Osteocyte (in vitro differentiated cells): Measurements from ENCODE around the gene TTBK1. TPM values are rescaled to one million over a fixed set of nuclear protein-coding genes. Genes with fewer than 3 reads are reported as not detected.

Experiments used
- DNase-seq: peaks from one replicate; pipeline ENCODE4 v3.0.0; 2021; ENCODE audit warnings: mixed read lengths; ENCODE audit not compliant: unreplicated experiment; ENCODE audit errors: extremely low spot score
- H3K27ac Mint-ChIP-seq: one replicate; pipeline ENCODE4 v1.8.0; 2021; ENCODE audit warnings: mild to moderate bottlenecking, mixed read lengths; ENCODE audit not compliant: unreplicated experiment
- H3K27me3 Mint-ChIP-seq: one replicate; pipeline ENCODE4 v1.8.0; 2021; ENCODE audit warnings: mixed read lengths; ENCODE audit not compliant: unreplicated experiment
- H3K36me3 Mint-ChIP-seq: one replicate; pipeline ENCODE4 v1.8.0; 2021; ENCODE audit warnings: mixed read lengths; ENCODE audit not compliant: unreplicated experiment
- H3K4me1 Mint-ChIP-seq: one replicate; pipeline ENCODE4 v1.8.0; 2021; ENCODE audit warnings: mixed read lengths; ENCODE audit not compliant: unreplicated experiment
- H3K4me3 Mint-ChIP-seq: one replicate; pipeline ENCODE4 v1.8.0; 2021; ENCODE audit warnings: mild to moderate bottlenecking, moderate library complexity, mixed read lengths; ENCODE audit not compliant: unreplicated experiment
- H3K9me3 Mint-ChIP-seq: one replicate; pipeline ENCODE4 v1.8.0; 2021; ENCODE audit warnings: mixed read lengths; ENCODE audit not compliant: unreplicated experiment
- total RNA-seq: library from RNA; stranded (reverse); gene quantifications from 2 replicates; pipeline ENCODE4 v1.2.1, GENCODE V29; 2021
- TF ChIP-seq, protein P1 (sequence below): fragments of 200-600 bp; sonication (generic); IDR thresholded peaks from 2 replicates; pipeline ENCODE4 v1.5.0; 2021; ENCODE audit warnings: antibody characterized with exemption, mild to moderate bottlenecking, moderate library complexity

Gene TTBK1
- total RNA-seq, 1 donor from 2014 or later = 0.08 TPM

DNA sequence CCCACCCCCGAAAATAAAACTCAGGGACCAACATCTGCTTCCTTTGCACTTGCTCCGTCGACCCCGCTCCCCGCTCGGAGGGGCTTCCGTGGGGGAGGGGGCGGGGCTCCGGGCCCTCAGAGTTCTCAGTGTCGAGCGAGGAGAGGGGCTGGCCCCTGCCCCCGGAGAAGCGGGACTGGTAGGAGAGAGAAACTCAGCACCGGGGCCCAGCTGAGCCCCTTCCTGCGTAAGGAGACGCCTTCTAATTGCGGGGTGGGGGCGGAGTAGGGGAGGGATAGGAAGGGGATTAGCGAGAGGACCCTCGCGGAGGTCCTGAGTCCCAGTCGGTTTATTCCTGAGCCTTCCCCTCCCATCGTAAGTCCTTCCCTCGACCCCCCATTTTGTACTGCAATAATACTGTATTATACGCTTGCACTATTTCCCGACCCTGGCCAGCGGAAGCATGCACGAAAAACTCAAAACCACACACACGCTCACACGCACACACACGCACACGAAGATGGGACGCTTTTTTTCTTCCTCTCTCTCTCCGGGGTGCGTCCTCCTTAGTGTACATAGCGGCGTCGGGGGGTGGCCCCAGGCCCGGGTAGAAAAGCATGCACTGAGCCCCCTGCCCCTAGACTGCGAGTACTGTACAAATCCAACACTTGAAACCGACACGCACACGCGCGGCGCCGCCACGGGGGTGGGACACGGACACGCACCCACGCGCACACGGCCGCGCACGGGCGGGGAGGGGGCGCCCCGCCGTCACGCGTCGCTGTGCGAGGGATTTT is 32.7 kb downstream of the TTBK1 start:
- Mint-ChIP-seq H3K4me1 (peaks cover 13% of the 10 kb centered on the region), H3K4me3 (peak overlapping the region; percentile 29), H3K27me3 (peaks cover 25% of the 10 kb centered on the region), H3K9me3 (no peaks in the 10 kb centered on the region), H3K27ac (no peak overlapping the region), H3K36me3 (no peaks in the 10 kb centered on the region)
- TF ChIP-seq, protein P1, sequence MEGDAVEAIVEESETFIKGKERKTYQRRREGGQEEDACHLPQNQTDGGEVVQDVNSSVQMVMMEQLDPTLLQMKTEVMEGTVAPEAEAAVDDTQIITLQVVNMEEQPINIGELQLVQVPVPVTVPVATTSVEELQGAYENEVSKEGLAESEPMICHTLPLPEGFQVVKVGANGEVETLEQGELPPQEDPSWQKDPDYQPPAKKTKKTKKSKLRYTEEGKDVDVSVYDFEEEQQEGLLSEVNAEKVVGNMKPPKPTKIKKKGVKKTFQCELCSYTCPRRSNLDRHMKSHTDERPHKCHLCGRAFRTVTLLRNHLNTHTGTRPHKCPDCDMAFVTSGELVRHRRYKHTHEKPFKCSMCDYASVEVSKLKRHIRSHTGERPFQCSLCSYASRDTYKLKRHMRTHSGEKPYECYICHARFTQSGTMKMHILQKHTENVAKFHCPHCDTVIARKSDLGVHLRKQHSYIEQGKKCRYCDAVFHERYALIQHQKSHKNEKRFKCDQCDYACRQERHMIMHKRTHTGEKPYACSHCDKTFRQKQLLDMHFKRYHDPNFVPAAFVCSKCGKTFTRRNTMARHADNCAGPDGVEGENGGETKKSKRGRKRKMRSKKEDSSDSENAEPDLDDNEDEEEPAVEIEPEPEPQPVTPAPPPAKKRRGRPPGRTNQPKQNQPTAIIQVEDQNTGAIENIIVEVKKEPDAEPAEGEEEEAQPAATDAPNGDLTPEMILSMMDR = no peak
- DNase-seq = no peak

DNA sequence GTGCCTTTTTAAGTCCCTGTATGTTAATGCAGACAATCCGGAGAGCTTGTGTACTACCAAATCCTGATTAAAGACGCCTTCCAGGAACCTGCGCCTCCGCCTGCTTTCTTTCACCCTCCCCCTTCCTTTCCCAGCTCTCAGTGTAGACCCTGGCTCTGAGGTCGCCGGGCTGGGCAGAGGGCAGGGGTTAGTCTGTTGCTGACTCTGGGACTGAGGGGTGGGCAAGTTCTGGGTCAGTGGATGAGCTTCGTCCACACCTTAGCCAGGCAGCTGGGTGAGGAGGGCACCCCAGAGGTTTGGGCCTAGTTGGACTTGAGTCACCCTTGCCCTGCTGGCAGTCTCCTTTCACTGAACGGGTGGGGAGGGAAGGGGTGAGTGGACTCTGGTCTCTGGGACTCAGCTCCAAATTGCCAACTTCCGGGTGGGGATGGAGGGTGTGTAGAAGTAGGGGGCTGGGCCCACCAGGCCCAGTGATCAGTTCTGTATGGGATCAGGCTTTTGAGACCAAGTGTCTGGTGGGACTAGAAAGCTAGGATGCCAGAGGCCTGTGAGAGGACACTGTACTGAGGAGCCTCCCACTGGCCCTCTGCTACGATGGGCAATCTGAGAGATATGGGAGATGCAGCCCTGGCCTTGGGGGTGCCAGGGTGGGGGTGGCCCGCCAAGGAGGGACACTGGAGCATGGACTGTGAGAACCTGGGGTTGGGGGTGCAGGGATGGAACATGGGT is 33.5 kb downstream of the TTBK1 start:
- H3K4me1 Mint-ChIP-seq = peaks cover 13% of the 10 kb centered on the region
- H3K27ac Mint-ChIP-seq = peak overlapping the region; percentile 10
- no peaks in the 10 kb centered on the region for H3K36me3 Mint-ChIP-seq
- DNase-seq = no peak
- peaks cover 27% of the 10 kb centered on the region for H3K27me3 Mint-ChIP-seq
- H3K4me3 Mint-ChIP-seq = no peak overlapping the region
- TF ChIP-seq, protein P1 = no peak
- H3K9me3 Mint-ChIP-seq = no peaks in the 10 kb centered on the region

DNA sequence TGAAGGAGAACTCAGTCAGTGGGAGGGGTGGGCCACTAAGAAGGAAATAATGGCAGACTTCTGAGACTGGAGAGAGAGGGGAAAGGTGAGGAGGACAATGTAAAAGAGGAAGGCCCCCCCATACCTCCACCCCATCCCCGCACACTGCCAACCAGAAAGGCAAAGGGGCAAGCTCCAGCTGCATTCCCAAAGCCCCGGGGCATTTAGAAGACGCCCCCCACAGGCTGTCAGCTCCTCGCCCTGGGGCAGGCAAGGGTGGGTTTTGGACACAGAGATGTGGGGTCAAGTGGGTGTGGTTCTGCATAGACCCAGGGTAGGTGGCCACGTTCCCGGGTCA is 34.0 kb downstream of the TTBK1 start:
- H3K9me3 Mint-ChIP-seq = no peaks in the 10 kb centered on the region
- TF ChIP-seq, protein P1 = no peak
- peaks cover 13% of the 10 kb centered on the region for H3K4me1 Mint-ChIP-seq
- no peak for DNase-seq
- no peak overlapping the region for H3K27ac Mint-ChIP-seq
- H3K27me3 Mint-ChIP-seq = peaks cover 25% of the 10 kb centered on the region
- no peak overlapping the region for H3K4me3 Mint-ChIP-seq
- H3K36me3 Mint-ChIP-seq = no peaks in the 10 kb centered on the region

DNA sequence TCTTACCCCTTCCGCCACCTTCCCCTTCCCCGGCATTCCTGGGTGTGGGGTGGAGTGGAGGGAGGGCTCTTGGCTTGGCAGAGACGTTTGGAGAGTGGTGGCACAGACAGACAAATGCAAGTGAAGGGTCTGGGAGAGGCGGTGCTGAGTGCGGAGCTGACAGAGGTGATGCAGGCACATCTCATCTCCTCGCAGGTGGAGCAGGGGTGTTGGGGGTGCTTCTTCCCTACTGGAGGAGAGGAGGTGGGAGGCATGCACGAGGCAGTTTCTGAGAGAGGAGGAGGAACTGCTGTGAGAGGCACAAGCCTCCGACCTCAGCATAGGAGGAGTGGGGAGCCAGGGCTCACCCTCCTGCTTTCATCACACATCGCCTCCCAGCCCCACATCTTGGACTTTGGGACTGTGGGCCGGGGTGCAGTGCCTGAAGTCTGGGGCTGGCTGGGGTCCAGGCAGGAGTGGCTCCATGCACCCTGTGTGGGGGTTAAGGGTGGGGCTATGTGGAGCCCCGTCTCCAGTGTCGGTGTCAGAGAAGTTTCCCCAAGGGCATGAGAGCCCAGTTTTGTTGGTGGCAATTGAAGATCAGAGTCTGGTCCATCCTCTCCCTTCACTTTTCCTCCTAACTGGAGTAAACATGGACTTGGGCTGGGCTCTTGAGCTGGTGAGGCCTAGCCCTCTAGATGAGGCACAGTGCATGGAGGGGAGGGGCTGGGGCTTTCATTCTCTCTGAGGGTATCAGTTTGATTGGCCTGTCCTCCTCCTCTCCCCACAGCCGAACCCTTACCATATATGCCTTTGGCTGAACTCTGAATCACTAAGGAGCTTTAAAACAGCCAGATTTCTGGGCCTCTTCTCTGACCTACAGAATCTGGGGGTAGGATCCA is 34.6 kb downstream of the TTBK1 start:
- Mint-ChIP-seq H3K9me3 (no peaks in the 10 kb centered on the region), H3K27me3 (peaks cover 23% of the 10 kb centered on the region), H3K27ac (no peak overlapping the region), H3K4me1 (peaks cover 13% of the 10 kb centered on the region), H3K36me3 (no peaks in the 10 kb centered on the region), H3K4me3 (no peak overlapping the region)
- TF ChIP-seq, protein P1 = no peak
- DNase-seq = no peak
